ENCODE results near the gene S1PR2.

DNA sequence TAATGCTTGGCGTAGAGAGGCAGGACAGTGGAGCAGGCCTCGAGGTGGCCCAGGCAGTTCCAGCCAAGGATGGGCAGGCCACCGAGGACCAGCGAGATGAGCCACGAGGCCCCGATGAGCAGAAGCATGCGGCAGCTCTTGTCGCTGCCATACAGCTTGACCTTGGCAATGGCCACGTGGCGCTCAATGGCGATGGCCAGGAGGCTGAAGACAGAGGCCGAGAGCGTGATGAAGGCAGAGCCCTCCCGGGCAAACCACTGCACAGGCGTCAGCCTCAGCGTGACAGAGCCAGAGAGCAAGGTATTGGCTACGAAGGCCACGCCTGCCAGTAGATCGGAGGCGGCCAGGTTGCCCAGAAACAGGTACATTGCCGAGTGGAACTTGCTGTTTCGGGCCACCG is 6.8 kb downstream of the S1PR2 start:
- TF ChIP-seq, protein P1, sequence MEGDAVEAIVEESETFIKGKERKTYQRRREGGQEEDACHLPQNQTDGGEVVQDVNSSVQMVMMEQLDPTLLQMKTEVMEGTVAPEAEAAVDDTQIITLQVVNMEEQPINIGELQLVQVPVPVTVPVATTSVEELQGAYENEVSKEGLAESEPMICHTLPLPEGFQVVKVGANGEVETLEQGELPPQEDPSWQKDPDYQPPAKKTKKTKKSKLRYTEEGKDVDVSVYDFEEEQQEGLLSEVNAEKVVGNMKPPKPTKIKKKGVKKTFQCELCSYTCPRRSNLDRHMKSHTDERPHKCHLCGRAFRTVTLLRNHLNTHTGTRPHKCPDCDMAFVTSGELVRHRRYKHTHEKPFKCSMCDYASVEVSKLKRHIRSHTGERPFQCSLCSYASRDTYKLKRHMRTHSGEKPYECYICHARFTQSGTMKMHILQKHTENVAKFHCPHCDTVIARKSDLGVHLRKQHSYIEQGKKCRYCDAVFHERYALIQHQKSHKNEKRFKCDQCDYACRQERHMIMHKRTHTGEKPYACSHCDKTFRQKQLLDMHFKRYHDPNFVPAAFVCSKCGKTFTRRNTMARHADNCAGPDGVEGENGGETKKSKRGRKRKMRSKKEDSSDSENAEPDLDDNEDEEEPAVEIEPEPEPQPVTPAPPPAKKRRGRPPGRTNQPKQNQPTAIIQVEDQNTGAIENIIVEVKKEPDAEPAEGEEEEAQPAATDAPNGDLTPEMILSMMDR (IDR thresholded peaks at IDR 0.05; ENCODE audit: extremely low read depth in 1 of 2, insufficient read depth in 1 of 2, low read depth in 1 of 2, low read length in 2 of 2) = no peak
- TF ChIP-seq MAX (IDR thresholded peaks at IDR 0.05; ENCODE audit: insufficient read depth, insufficient read length) = no peak
- TF ChIP-seq POLR2AphosphoS5 (IDR thresholded peaks at IDR 0.05; ENCODE audit: insufficient read depth, low read depth, low read length) = no peak
- TF ChIP-seq POLR2A (IDR thresholded peaks at IDR 0.05; ENCODE audit: low read depth, low read length) = no peak
- TF ChIP-seq EZH2 (IDR thresholded peaks at IDR 0.05; ENCODE audit: borderline replicate concordance, low read depth, low read length, severe bottlenecking) = no peak
- TF ChIP-seq MYC (IDR thresholded peaks at IDR 0.05; ENCODE audit: low read depth, low read length) = no peak
- no peak for TF ChIP-seq JUN (IDR thresholded peaks at IDR 0.05; ENCODE audit: borderline replicate concordance, insufficient read depth, insufficient read length, low read depth)
